HUES48 (cell line): Measurements from ENCODE around the gene CDC42BPB.

Source experiments
- H3K27ac ChIP-seq: one replicate; pipeline ENCODE4 v1.7.0; 2013; ENCODE audit warnings: low read depth, low read length, inconsistent platforms
- H3K27me3 ChIP-seq: 2 replicates; pipeline ENCODE4 v1.6.1; 2013; ENCODE audit warnings: mild to moderate bottlenecking, low read length; ENCODE audit not compliant: control insufficient read depth, insufficient read depth
- H3K36me3 ChIP-seq: 2 replicates; pipeline ENCODE4 v1.6.1; 2013; ENCODE audit warnings: low read length; ENCODE audit not compliant: control insufficient read depth, insufficient read depth
- H3K4me1 ChIP-seq: 2 replicates; pipeline ENCODE4 v1.6.1; 2013; ENCODE audit warnings: mild to moderate bottlenecking, low read length; ENCODE audit not compliant: control insufficient read depth, insufficient read depth
- H3K4me3 ChIP-seq: 2 replicates; pipeline ENCODE4 v1.5.1; 2013; ENCODE audit warnings: mild to moderate bottlenecking, low read depth, low read length
- H3K9ac ChIP-seq: 2 replicates; pipeline ENCODE4 v1.6.1; 2013; ENCODE audit warnings: mild to moderate bottlenecking, low read depth, low read length, moderate library complexity
- H3K9me3 ChIP-seq: 2 replicates; pipeline ENCODE4 v1.6.1; 2013; ENCODE audit warnings: low read length; ENCODE audit not compliant: control insufficient read depth, insufficient read depth

The CDC42BPB gene

GRCh38 chr14:102913341-102914211, 143.8 kb downstream of the CDC42BPB start:
- Histone ChIP-seq H3K4me1 (no peaks in the 10 kb centered on the region), H3K9ac (no peak overlapping the region), H3K27ac (no peak overlapping the region), H3K27me3 (no peaks in the 10 kb centered on the region), H3K4me3 (no peak overlapping the region), H3K36me3 (no peaks in the 10 kb centered on the region), H3K9me3 (no peaks in the 10 kb centered on the region)

GRCh38 chr14:102911991-102912761, 145.2 kb downstream of the CDC42BPB start:
- H3K9ac ChIP-seq = no peak overlapping the region
- H3K9me3 ChIP-seq = 0 out of 2 replicates have a peak, but pooled peaks cover 2% of the 10 kb centered on the region
- H3K4me1 ChIP-seq = no peaks in the 10 kb centered on the region
- no peaks in the 10 kb centered on the region for H3K36me3 ChIP-seq
- no peak overlapping the region for H3K27ac ChIP-seq
- H3K27me3 ChIP-seq = no peaks in the 10 kb centered on the region
- no peak overlapping the region for H3K4me3 ChIP-seq

DNA sequence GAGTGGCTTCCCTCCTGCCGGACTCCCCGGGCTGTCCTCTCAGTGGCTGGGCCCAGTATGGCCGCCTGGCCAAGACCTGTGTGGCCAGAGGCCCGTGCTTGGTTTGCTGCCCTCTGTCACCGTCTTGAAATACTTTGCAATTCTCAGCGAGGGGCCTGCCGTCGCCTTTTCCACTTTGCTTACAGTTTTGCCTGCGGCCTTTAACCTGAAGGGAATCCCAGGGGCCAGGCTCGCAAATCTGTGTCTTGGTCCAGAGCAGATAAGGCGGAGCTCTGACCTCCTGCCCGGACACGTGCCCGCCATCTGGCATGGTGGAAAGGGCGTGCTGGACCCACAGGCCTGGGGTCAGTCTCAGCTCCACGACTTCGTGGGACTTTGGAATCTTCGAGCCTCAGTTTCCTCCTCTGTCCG, 145.8 kb downstream of the CDC42BPB start:
- Histone ChIP-seq H3K9ac (no peak overlapping the region), H3K27me3 (no peaks in the 10 kb centered on the region), H3K27ac (no peak overlapping the region), H3K4me3 (no peak overlapping the region), H3K4me1 (no peaks in the 10 kb centered on the region), H3K36me3 (0 out of 2 replicates have a peak, but pooled peaks cover 3% of the 10 kb centered on the region), H3K9me3 (0 out of 2 replicates have a peak, but pooled peaks cover 8% of the 10 kb centered on the region)

DNA sequence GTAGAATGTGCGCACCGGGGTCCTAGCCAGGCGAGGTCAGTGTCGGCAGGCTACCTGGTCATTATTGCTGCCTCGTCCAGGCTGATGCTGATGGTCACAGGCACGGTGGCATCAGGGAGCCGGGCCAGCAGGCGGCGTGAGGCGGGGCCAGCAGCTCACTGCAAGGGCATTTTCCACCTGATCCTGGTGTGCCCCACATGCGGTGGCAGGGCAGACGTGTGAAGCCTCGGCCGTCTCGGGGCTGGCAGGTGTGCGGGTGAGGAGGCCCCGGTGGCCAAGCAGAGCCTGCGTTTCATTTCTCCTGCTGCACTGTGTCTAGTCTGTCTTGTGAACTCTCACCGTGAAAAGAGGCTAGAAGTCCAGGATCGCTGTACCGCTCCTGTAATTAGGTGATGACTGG, 146.9 kb downstream of the CDC42BPB start:
- H3K27ac ChIP-seq = no peak overlapping the region
- H3K36me3 ChIP-seq = peaks cover 12% of the 10 kb centered on the region
- H3K9ac ChIP-seq = no peak overlapping the region
- H3K9me3 ChIP-seq = 0 out of 2 replicates have a peak, but pooled peaks cover 10% of the 10 kb centered on the region
- no peaks in the 10 kb centered on the region for H3K4me1 ChIP-seq
- H3K4me3 ChIP-seq = no peak overlapping the region
- H3K27me3 ChIP-seq = no peaks in the 10 kb centered on the region

- Histone ChIP-seq H3K9me3 (0 out of 2 replicates have a peak, but pooled peaks cover 10% of the 10 kb centered on the region), H3K4me1 (no peaks in the 10 kb centered on the region), H3K4me3 (no peak overlapping the region), H3K27me3 (no peaks in the 10 kb centered on the region), H3K36me3 (peaks cover 18% of the 10 kb centered on the region), H3K27ac (no peak overlapping the region), H3K9ac (no peak overlapping the region)
These were observed 147.4 kb downstream of the CDC42BPB start for GRCh38 chr14:102909911-102910310.

- no peaks in the 10 kb centered on the region for H3K4me1 ChIP-seq
These were observed 147.9 kb downstream of the CDC42BPB start for GRCh38 chr14:102909462-102909861.

DNA sequence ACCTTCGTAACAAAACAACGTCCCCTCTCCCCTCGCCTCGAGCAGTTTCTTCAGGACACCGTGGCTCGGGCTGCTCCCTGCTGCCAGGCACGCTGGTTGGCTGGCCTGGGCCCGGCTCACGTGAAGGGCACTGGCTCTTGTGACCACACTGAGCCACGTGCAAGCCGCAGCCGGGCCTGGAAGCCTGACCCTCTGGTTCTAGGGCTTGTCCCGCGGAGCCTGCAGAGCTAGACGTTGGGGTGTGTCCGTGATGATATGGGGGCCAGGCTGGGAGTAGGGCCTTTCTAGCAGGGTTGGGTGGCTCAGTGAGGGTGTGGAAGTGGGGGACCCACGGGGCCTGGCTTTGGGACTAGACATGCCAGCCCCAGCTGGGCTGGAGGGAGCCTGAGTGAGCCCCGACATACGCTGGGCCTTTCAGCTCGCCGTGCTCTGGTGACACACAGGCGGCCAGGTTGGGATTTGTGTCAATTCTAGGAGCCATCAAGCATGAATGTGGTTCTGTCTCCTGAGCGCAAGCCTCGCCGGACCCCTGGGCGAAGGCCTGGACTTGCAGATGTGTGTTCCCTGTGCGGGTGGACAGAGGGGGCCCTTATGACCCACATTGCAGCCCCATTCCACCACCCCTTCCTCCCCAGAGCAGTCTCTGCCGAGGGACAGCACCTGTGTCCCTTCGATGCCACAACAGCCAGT, 148.4 kb downstream of the CDC42BPB start:
- H3K9ac ChIP-seq = no peak overlapping the region
- no peak overlapping the region for H3K27ac ChIP-seq
- peaks cover 18% of the 10 kb centered on the region for H3K36me3 ChIP-seq
- no peaks in the 10 kb centered on the region for H3K27me3 ChIP-seq
- H3K4me3 ChIP-seq = no peak overlapping the region
- H3K4me1 ChIP-seq = no peaks in the 10 kb centered on the region
- 0 out of 2 replicates have a peak, but pooled peaks cover 10% of the 10 kb centered on the region for H3K9me3 ChIP-seq

More at GRCh38 chr14:102909462-102909861, 147.9 kb downstream of the CDC42BPB start:
- H3K9ac ChIP-seq = no peak overlapping the region
- no peak overlapping the region for H3K27ac ChIP-seq
- H3K27me3 ChIP-seq = no peaks in the 10 kb centered on the region
- 0 out of 2 replicates have a peak, but pooled peaks cover 10% of the 10 kb centered on the region for H3K9me3 ChIP-seq
- no peak overlapping the region for H3K4me3 ChIP-seq
- peaks cover 18% of the 10 kb centered on the region for H3K36me3 ChIP-seq

DNA sequence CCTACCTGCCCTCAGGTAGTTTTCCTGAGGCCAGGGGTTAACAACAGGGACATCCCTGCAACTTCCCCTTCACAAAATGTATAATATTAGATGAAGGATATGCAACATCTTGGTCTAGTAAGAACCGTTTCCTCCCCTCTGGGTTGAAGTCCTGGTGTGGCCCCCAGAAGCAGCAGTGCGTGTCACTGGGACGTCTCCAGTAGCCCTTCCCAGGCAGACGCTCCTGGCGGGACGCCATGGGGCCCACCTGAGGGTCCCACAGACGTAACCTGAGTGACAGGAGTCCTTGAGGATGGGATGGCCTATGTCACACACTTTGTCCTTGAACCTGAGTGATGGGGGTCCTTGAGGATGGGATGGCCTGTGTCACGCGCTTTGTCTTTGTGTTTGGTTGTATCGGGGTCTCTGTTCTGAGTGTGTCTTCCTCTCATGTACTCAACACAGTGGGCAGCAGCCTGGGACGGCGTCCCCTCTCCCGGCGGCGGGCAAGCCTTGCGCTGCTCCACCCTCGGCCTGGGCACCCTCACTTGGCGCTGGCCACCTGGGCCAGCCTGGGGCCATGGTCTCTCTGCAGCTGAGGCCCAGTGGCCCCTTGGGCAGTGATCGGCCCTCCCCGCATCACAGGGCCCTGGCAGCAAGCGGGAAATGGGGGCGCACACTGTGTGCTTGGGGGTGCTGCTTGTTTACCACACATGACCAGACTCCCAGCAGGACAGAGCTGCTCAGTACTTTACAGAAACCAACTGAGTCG, 149.2 kb downstream of the CDC42BPB start:
- no peaks in the 10 kb centered on the region for H3K27me3 ChIP-seq
- H3K9ac ChIP-seq = no peak overlapping the region
- no peaks in the 10 kb centered on the region for H3K4me1 ChIP-seq
- H3K36me3 ChIP-seq = peaks cover 18% of the 10 kb centered on the region
- no peak overlapping the region for H3K4me3 ChIP-seq
- H3K27ac ChIP-seq = no peak overlapping the region
- H3K9me3 ChIP-seq = 0 out of 2 replicates have a peak, but pooled peaks cover 10% of the 10 kb centered on the region

DNA sequence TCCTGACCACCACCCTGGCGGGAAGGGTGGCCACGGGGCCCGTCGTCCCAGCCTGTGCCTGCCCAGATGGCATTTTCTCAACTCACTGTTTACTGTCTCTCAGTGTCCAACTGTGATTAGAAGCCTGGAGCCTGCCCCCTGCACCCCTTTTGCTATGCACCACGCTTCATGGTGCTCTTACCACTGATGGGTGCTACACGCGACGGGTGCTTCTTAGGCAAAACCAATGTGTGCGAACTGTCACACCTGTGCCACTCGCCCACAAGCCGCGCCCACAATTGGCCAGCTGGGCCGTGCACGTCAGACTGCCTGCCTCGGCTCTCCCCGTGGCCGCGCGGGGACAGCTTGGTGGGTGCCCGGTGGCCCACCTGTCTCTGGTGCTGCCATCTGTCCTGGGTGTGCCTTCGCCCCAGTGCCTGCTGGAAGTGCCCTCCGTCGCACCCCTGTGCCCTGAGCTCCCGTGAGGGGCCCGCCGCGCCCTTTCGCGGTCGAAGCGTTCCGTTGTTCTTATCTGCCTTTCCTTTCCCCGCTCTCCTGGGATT, 150.0 kb downstream of the CDC42BPB start:
- no peak overlapping the region for H3K27ac ChIP-seq
- H3K36me3 ChIP-seq = peaks cover 18% of the 10 kb centered on the region
- no peak overlapping the region for H3K4me3 ChIP-seq
- H3K9ac ChIP-seq = no peak overlapping the region
- H3K4me1 ChIP-seq = no peaks in the 10 kb centered on the region
- H3K9me3 ChIP-seq = 0 out of 2 replicates have a peak, but pooled peaks cover 10% of the 10 kb centered on the region
- H3K27me3 ChIP-seq = no peaks in the 10 kb centered on the region
